Fibroblast of the aortic adventitia (primary cell): Measurements from ENCODE around the gene GON7. TPM values are rescaled to one million over a fixed set of nuclear protein-coding genes. Genes with fewer than 3 reads are reported as not detected.

Experiments used
- DNase-seq: peaks from one replicate; pipeline ENCODE4 v3.0.0-alpha.2; 2010; ENCODE audit warnings: low read depth
- H3K4me3 ChIP-seq: 2 replicates; pipeline ENCODE4 v1.5.1; 2011; ENCODE audit warnings: low read depth, mild to moderate bottlenecking, control low read depth, low read length, moderate library complexity
- CTCF ChIP-seq: IDR thresholded peaks from 2 replicates; pipeline ENCODE4 v1.5.1; 2011; ENCODE audit warnings: mild to moderate bottlenecking, low read length, control low read depth, inconsistent platforms; ENCODE audit not compliant: insufficient read depth
- total RNA-seq: library from RNA; depleted of rRNA; stranded (reverse); fragments of >200 nt; gene quantifications from 2 replicates; pipeline ENCODE4 v1.2.3, GENCODE V29; 2012; ENCODE audit warnings: low replicate concordance

Gene GON7
- total RNA-seq, 1 donor, result 28.1 TPM

- TF ChIP-seq CTCF, result no peak
- no peak for DNase-seq
- no peak overlapping the region for H3K4me3 ChIP-seq
These were observed 6.3 kb downstream of the GON7 start for GRCh38 chr14:93200553-93200952.

GRCh38 chr14:93199031-93199430 is 7.8 kb downstream of the GON7 start:
- TF ChIP-seq CTCF, result no peak
- DNase-seq, result no peak
- no peak overlapping the region for H3K4me3 ChIP-seq

GRCh38 chr14:93195316-93195999 is 11.4 kb downstream of the GON7 start:
- H3K4me3 ChIP-seq, result no peak overlapping the region
- DNase-seq, result no peak
- TF ChIP-seq CTCF, result no peak

GRCh38 chr14:93186956-93187355 is 19.9 kb downstream of the GON7 start:
- no peak for TF ChIP-seq CTCF
- H3K4me3 ChIP-seq, result no peak overlapping the region
- DNase-seq, result no peak

- peak overlapping the region; percentile 1 for H3K4me3 ChIP-seq
- TF ChIP-seq CTCF, result no peak
- DNase-seq, result no peak
These were observed 20.4 kb downstream of the GON7 start for GRCh38 chr14:93186466-93186865.

- DNase-seq, result peak; percentile 14
- TF ChIP-seq CTCF, result no peak
These were observed 21.5 kb downstream of the GON7 start for GRCh38 chr14:93185349-93185720.

More at GRCh38 chr14:93185349-93185720, 21.5 kb downstream of the GON7 start:
- H3K4me3 ChIP-seq, result peak overlapping the region; percentile 96
